Measurements from ENCODE around the gene ZXDC. TPM values are rescaled to one million over a fixed set of nuclear protein-coding genes. Genes with fewer than 3 reads are reported as not detected.

The ZXDC gene
- polyA plus RNA-seq, 1 experiment = 15.8 TPM

- CTCF ChIA-PET = interaction anchor here (0.6 to 2.8 kb wide), 25 partner anchors 9 to 1030 kb away, joined by 3 to 30 read pairs (median 3); partner anchors contain the start of gene TXNRD3
- H3K4me3 ChIP-seq (ENCODE audit: low read depth, low read length) = no peak overlapping the region
- TF ChIP-seq CTCF (IDR thresholded peaks at IDR 0.05; ENCODE audit: insufficient read depth, low read depth, low read length) = peak; percentile 88
- no peaks in the 10 kb centered on the region for H3K36me3 ChIP-seq (ENCODE audit: control insufficient read depth, insufficient read depth, low read length)
- POLR2A ChIA-PET = no interaction called here
- DNase-seq (ENCODE audit: low read depth) = no peak
- H3K27me3 ChIP-seq (ENCODE audit: control insufficient read depth, insufficient read depth, low read length) = peaks cover 15% of the 10 kb centered on the region
Observed at GRCh38 chr3:126522363-126522788, 46.7 kb upstream of the ZXDC start.

GRCh38 chr3:126521122-126521891, 45.6 kb upstream of the ZXDC start:
- TF ChIP-seq CTCF (IDR thresholded peaks at IDR 0.05; ENCODE audit: insufficient read depth, low read depth, low read length) = no peak
- no peaks in the 10 kb centered on the region for H3K36me3 ChIP-seq (ENCODE audit: control insufficient read depth, insufficient read depth, low read length)
- H3K27me3 ChIP-seq (ENCODE audit: control insufficient read depth, insufficient read depth, low read length) = peaks cover 13% of the 10 kb centered on the region
- ChIA-PET POLR2A (no interaction called here), CTCF (interaction anchor here (1.2 to 2.8 kb wide), 5 partner anchors 8 to 934 kb away, joined by 3 to 14 read pairs (median 5); no protein-coding TSS in a partner anchor)
- no peak overlapping the region for H3K4me3 ChIP-seq (ENCODE audit: low read depth, low read length)
- DNase-seq (ENCODE audit: low read depth) = no peak

GRCh38 chr3:126519506-126520455, 44.1 kb upstream of the ZXDC start:
- Histone ChIP-seq H3K27me3 (ENCODE audit: control insufficient read depth, insufficient read depth, low read length) (peaks cover 11% of the 10 kb centered on the region), H3K4me3 (ENCODE audit: low read depth, low read length) (no peak overlapping the region), H3K36me3 (ENCODE audit: control insufficient read depth, insufficient read depth, low read length) (no peaks in the 10 kb centered on the region)
- TF ChIP-seq CTCF (IDR thresholded peaks at IDR 0.05; ENCODE audit: insufficient read depth, low read depth, low read length) = no peak
- CTCF ChIA-PET = interaction anchor here (1.0 to 1.6 kb wide), 4 partner anchors 9 to 1028 kb away, joined by 3 read pairs; no protein-coding TSS in a partner anchor
- POLR2A ChIA-PET = no interaction called here
- no peak for DNase-seq (ENCODE audit: low read depth)

GRCh38 chr3:126518779-126519177, 43.1 kb upstream of the ZXDC start:
- ChIA-PET CTCF (interaction anchor here (0.9 to 1.6 kb wide), 2 partner anchors 10 to 405 kb away, joined by 3 read pairs; no protein-coding TSS in a partner anchor), POLR2A (no interaction called here)
- no peak for DNase-seq (ENCODE audit: low read depth)
- Histone ChIP-seq H3K27me3 (ENCODE audit: control insufficient read depth, insufficient read depth, low read length) (peaks cover 10% of the 10 kb centered on the region), H3K4me3 (ENCODE audit: low read depth, low read length) (no peak overlapping the region), H3K36me3 (ENCODE audit: control insufficient read depth, insufficient read depth, low read length) (no peaks in the 10 kb centered on the region)
- TF ChIP-seq CTCF (IDR thresholded peaks at IDR 0.05; ENCODE audit: insufficient read depth, low read depth, low read length) = no peak
